Upper lobe of left lung (tissue), 6 donors: ENCODE measurements around the gene L3MBTL1. TPM values are rescaled to one million over a fixed set of nuclear protein-coding genes. Genes with fewer than 3 reads are reported as not detected.

Experiments
- ATAC-seq, 2 donors: fragments of 200-7000 bp; cut with Tn5 transposase; one replicate each; pipeline ENCODE4 v1.9.1; 2022; ENCODE audit warnings: mild to moderate bottlenecking in 2 of 2, moderate library complexity in 2 of 2; ENCODE audit not compliant: low FRiP score in 2 of 2
- DNase-seq, 2 donors: peaks; one replicate each; pipeline ENCODE4 v3.0.0-alpha.2; 2019 to 2020
- H3K27ac ChIP-seq, 4 donors: fragments of 200-600 bp; sonication (generic); one replicate each; pipeline ENCODE4 v1.5.1; 2016 to 2019
- H3K27me3 ChIP-seq, 4 donors: fragments of 200-600 bp; sonication (generic); one replicate each; pipeline ENCODE4 v1.5.1; 2017 to 2019
- H3K36me3 ChIP-seq, 4 donors: fragments of 200-600 bp; sonication (generic); one replicate each; pipeline ENCODE4 v1.5.1; 2016 to 2019
- H3K4me1 ChIP-seq, 4 donors: fragments of 200-600 bp; sonication (generic); one replicate each; pipeline ENCODE4 v1.5.1; 2018 to 2019
- H3K4me3 ChIP-seq, 4 donors: fragments of 200-600 bp; sonication (generic); one replicate each; pipeline ENCODE4 v1.5.1; 2017 to 2019; ENCODE audit warnings: mild to moderate bottlenecking in 2 of 4, moderate library complexity in 1 of 4
- H3K9me3 ChIP-seq, 4 donors: fragments of 200-600 bp; sonication (generic); one replicate each; pipeline ENCODE4 v1.5.1; 2018 to 2019
- CTCF ChIP-seq, 6 experiments: fragments of 450-650 bp in 4 of 6; fragments of 200-600 bp in 2 of 6; sonication (generic) in 2 of 6; IDR thresholded peaks; one replicate each; pipeline ENCODE4 v1.5.1; 2016 to 2019; ENCODE audit warnings: antibody characterized with exemption in 6 of 6
- EP300 ChIP-seq, 4 donors: sonication (generic); formaldehyde crosslinking; IDR thresholded peaks; one replicate each; pipeline ENCODE4 v1.5.1; 2017; ENCODE audit warnings: antibody characterized with exemption in 4 of 4, control low read depth in 2 of 4
- POLR2A ChIP-seq, 4 donors: fragments of 450-650 bp; IDR thresholded peaks; one replicate each; pipeline ENCODE4 v1.5.1; 2016 to 2017; ENCODE audit warnings: antibody characterized with exemption in 4 of 4, mild to moderate bottlenecking in 2 of 4
- POLR2AphosphoS5 ChIP-seq, 2 donors: sonication (generic); formaldehyde crosslinking; IDR thresholded peaks; one replicate each; pipeline ENCODE4 v1.5.1; 2017; ENCODE audit warnings: antibody characterized with exemption in 2 of 2
- WGBS, 2 donors: methylation state at CpG; one replicate each; pipeline ENCODE4 v1.1.5; 2017 to 2018; 5-methylcytosine and 5-hydroxymethylcytosine counted together
- total RNA-seq, 6 donors: library from RNA; depleted of rRNA in 4 of 6; stranded (reverse); fragments of >200 nt in 4 of 6; gene quantifications; one replicate each; pipeline versions ENCODE4 v1.1.0 to v1.2.1, GENCODE V29; 2016 to 2021
- donor health status: DM: no; HTN: no; CAD: no; lungs with moderate emphysema.
- donor health status: DM: no; HTN: yes; CAD: no; lungs with severe emphysema.

Gene L3MBTL1
- 10 to 100 TPM in 3 of 6 donors, 1 to 10 TPM in 3; 4.9 to 50.3 (median 11.3) TPM for total RNA-seq

GRCh38 chr20:43507150-43508080, at the start of gene L3MBTL1:
Gene L3MBTL1, plus strand, starts transcription at chr20:43507697. Its CDS starts 5,807 bp downstream, at chr20:43513504.
- H3K9me3 ChIP-seq = no peaks in the 10 kb centered on the region
- ATAC-seq = peak; percentile 52 to 83
- 11 to 17% methylated on average over 19 to 53 of the region's 95 CpGs for WGBS, 2 donors
- peak; percentile 64 to 94 for DNase-seq
- H3K27me3 ChIP-seq = peaks cover 0 to 11% (median 5%) of the 10 kb centered on the region in 4 donors
- H3K4me1 ChIP-seq = peaks cover 7 to 17% (median 12%) of the 10 kb centered on the region in 4 donors
- H3K36me3 ChIP-seq = no peaks in the 10 kb centered on the region
- H3K27ac ChIP-seq = peak within 1 kb of the TSS in 1 of 4 donors; percentile 4
- peak within 1 kb of the TSS; percentile 56 to 81 (median 62) for H3K4me3 ChIP-seq
- no peak for TF ChIP-seq CTCF (IDR thresholded peaks at IDR 0.05)
- no peak for TF ChIP-seq POLR2AphosphoS5 (IDR thresholded peaks at IDR 0.05)
- TF ChIP-seq POLR2A (IDR thresholded peaks at IDR 0.05) = peak in 1 of 4 donors; percentile 30

- DNase-seq (no peak), ATAC-seq (no peak)
- peaks cover 14 to 27% (median 16%) of the 10 kb centered on the region in 4 donors for H3K4me1 ChIP-seq
- no peaks in the 10 kb centered on the region for H3K27me3 ChIP-seq
- H3K36me3 ChIP-seq = peaks cover 32 to 46% (median 36%) of the 10 kb centered on the region in 4 donors
- WGBS, 2 donors = 1 to 2% methylated on average over 5 to 17 of the region's 41 CpGs
- peak overlapping the region; percentile 69 to 97 (median 86) for H3K4me3 ChIP-seq
- H3K27ac ChIP-seq = peak overlapping the region; percentile 99 to 100 (median 100)
- no peak for TF ChIP-seq CTCF (IDR thresholded peaks at IDR 0.05)
- H3K9me3 ChIP-seq = no peaks in the 10 kb centered on the region
These were observed 49.0 kb upstream of the L3MBTL1 start for GRCh38 chr20:43458422-43458924.

- ATAC-seq (no peak), DNase-seq (no peak)
These were observed 48.2 kb upstream of the L3MBTL1 start for GRCh38 chr20:43459022-43459942.

More at GRCh38 chr20:43459022-43459942, 48.2 kb upstream of the L3MBTL1 start:
- no peak for TF ChIP-seq POLR2A (IDR thresholded peaks at IDR 0.05)
- no peak for TF ChIP-seq CTCF (IDR thresholded peaks at IDR 0.05)
- no peak for TF ChIP-seq POLR2AphosphoS5 (IDR thresholded peaks at IDR 0.05)
- TF ChIP-seq EP300 (IDR thresholded peaks at IDR 0.05) = no peak
- H3K27me3 ChIP-seq = no peaks in the 10 kb centered on the region
- WGBS, 2 donors = 62% methylated on average over 12 of the region's 12 CpGs
- peak overlapping the region in 3 of 4 donors; percentile 99 to 100 (median 100) for H3K27ac ChIP-seq
- no peaks in the 10 kb centered on the region for H3K9me3 ChIP-seq
- peak overlapping the region; percentile 69 to 97 (median 86) for H3K4me3 ChIP-seq
- peaks cover 14 to 27% (median 16%) of the 10 kb centered on the region in 4 donors for H3K4me1 ChIP-seq
- H3K36me3 ChIP-seq = peaks cover 40 to 54% (median 44%) of the 10 kb centered on the region in 4 donors
